GM21576 (cell line): ENCODE measurements around the gene DEUP1.
"Not testable (repeated sequence)": the region's sequence is repeated elsewhere in the genome, so short reads cannot be mapped to it uniquely, and the experiment has no call there.

ENCODE experiments used
- ATAC-seq: cut with Tn5 transposase; IDR thresholded peaks from one replicate; pipeline ENCODE4 v1.9.1; 2021; ENCODE audit warnings: mild to moderate bottlenecking, moderate library complexity; ENCODE audit not compliant: unreplicated experiment

The DEUP1 gene

GRCh38 chr11:93350835-93351234 is 20.3 kb downstream of the DEUP1 start:
- no peak for ATAC-seq

GRCh38 chr11:93359396-93359795 is 28.9 kb downstream of the DEUP1 start:
- ATAC-seq: no peak

- ATAC-seq: no peak
Measured at GRCh38 chr11:93361435-93361834, 30.9 kb downstream of the DEUP1 start.

GRCh38 chr11:93368022-93368421 is 37.5 kb downstream of the DEUP1 start:
- ATAC-seq: no peak

GRCh38 chr11:93370260-93370659 is 39.7 kb downstream of the DEUP1 start:
- no peak for ATAC-seq

- no peak for ATAC-seq
Measured at GRCh38 chr11:93389737-93390136, 59.2 kb downstream of the DEUP1 start.

- ATAC-seq: no peak
Measured at GRCh38 chr11:93392867-93393266, 62.3 kb downstream of the DEUP1 start.

GRCh38 chr11:93393386-93393785 is 62.8 kb downstream of the DEUP1 start:
- no peak for ATAC-seq

- no peak for ATAC-seq
Measured at GRCh38 chr11:93394488-93394887, 63.9 kb downstream of the DEUP1 start.

- ATAC-seq: no peak
Measured at GRCh38 chr11:93396316-93396715, 65.8 kb downstream of the DEUP1 start.

- no peak for ATAC-seq
Measured at GRCh38 chr11:93403930-93404329, 73.4 kb downstream of the DEUP1 start.

GRCh38 chr11:93407777-93408401 is 77.3 kb downstream of the DEUP1 start:
- ATAC-seq: no peak

GRCh38 chr11:93410441-93410840 is 79.9 kb downstream of the DEUP1 start:
- no peak for ATAC-seq

- no peak for ATAC-seq
Measured at GRCh38 chr11:93411705-93412104, 81.2 kb downstream of the DEUP1 start.

- ATAC-seq: no peak
Measured at GRCh38 chr11:93432247-93432646, 101.7 kb downstream of the DEUP1 start.

- ATAC-seq: not testable (repeated sequence)
Measured at GRCh38 chr11:93443232-93443631, 112.7 kb downstream of the DEUP1 start.

- no peak for ATAC-seq
Measured at GRCh38 chr11:93444617-93445073, 114.1 kb downstream of the DEUP1 start.

GRCh38 chr11:93458286-93458685 is 127.7 kb downstream of the DEUP1 start:
- no peak for ATAC-seq

GRCh38 chr11:93463666-93464065 is 133.1 kb downstream of the DEUP1 start:
- not testable (repeated sequence) for ATAC-seq

GRCh38 chr11:93464927-93465540 is 134.5 kb downstream of the DEUP1 start:
- no peak for ATAC-seq

GRCh38 chr11:93467054-93467453 is 136.5 kb downstream of the DEUP1 start:
- no peak for ATAC-seq

- ATAC-seq: no peak
Measured at GRCh38 chr11:93468290-93468689, 137.7 kb downstream of the DEUP1 start.

- no peak for ATAC-seq
Measured at GRCh38 chr11:93474123-93474522, 143.6 kb downstream of the DEUP1 start.
